ENCODE measurements around the gene SETD4. TPM values are rescaled to one million over a fixed set of nuclear protein-coding genes. Genes with fewer than 3 reads are reported as not detected.

The SETD4 gene
- total and polyA plus RNA-seq, 2 donors (not counting 3 experiments of a cell fraction or from before 2014, with no cell fraction given): 13.0 to 25.1 TPM

- Histone ChIP-seq H3K9me1 (replicated peaks; ENCODE audit: control insufficient read depth, extremely low read depth, insufficient read depth, low read length) (no peaks in the 10 kb centered on the region), H3K9me3 (replicated peaks; ENCODE audit: control insufficient read depth, insufficient read depth, low read length) (peaks cover 3% of the 10 kb centered on the region), H4K20me1 (replicated peaks; ENCODE audit: control insufficient read depth, extremely low read depth, insufficient read depth, low read length) (no peaks in the 10 kb centered on the region), H3K4me1 (ENCODE audit: control insufficient read depth, extremely low read depth, insufficient read depth, low read length) (peaks cover 15% of the 10 kb centered on the region), H3K4me3 (replicated peaks in 1 of 3; ENCODE audit: insufficient read depth in 1 of 3, low read depth in 1 of 3, low read length in 3 of 3) (no peak overlapping the region), H2AFZ (ENCODE audit: low read depth, low read length) (no peak overlapping the region), H3K36me3 (ENCODE audit: control insufficient read depth in 2 of 2, extremely low read depth in 1 of 2, insufficient read depth in 2 of 2, low read length in 2 of 2) (peaks cover 0 to 3% of the 10 kb centered on the region in 2 experiments), H3K27me3 (ENCODE audit: control insufficient read depth in 2 of 2, insufficient read depth in 2 of 2, low read length in 2 of 2) (no peaks in the 10 kb centered on the region), H3K79me2 (ENCODE audit: control insufficient read depth, insufficient read depth, low read length) (no peaks in the 10 kb centered on the region), H3K9ac (replicated peaks; ENCODE audit: extremely low read depth, insufficient read depth, low read length) (no peak overlapping the region), H3K4me2 (ENCODE audit: insufficient read depth, low read length) (no peak overlapping the region), H3K27ac (ENCODE audit: insufficient read depth, low read depth, low read length) (peak overlapping the region; percentile 66)
- FAIRE-seq: no peak
- intact Hi-C loops (cut with micrococcal nuclease): no loop called here
- no peak for DNase-seq (ENCODE audit: low read depth, low spot score)
- ChIA-PET POLR2A (interaction anchor here (2.4 kb wide), 1 partner anchor 8 kb away, joined by 10 read pairs; the partner anchor contains the start of gene SETD4), CTCF (interaction anchor here (1.0 to 2.2 kb wide), 3 partner anchors 8 to 36 kb away, joined by 3 to 10 read pairs (median 8); partner anchors contain the start of gene SETD4)
- dilution Hi-C loops (cut with MboI; ENCODE audit: extremely low pct_ligation_motif_present, low sequenced_read_pairs): no loop called here
- TF ChIP-seq POLR2A (IDR thresholded peaks at IDR 0.05; ENCODE audit: low read depth, low read length) (no peak), FOS (IDR thresholded peaks at IDR 0.05; ENCODE audit: borderline replicate concordance, insufficient read depth, low read length) (no peak), JUN (IDR thresholded peaks at IDR 0.05; ENCODE audit: borderline replicate concordance, insufficient read depth, insufficient read length, low read depth) (no peak), MAX (IDR thresholded peaks at IDR 0.05; ENCODE audit: insufficient read depth, insufficient read length) (no peak), GATA2 (IDR thresholded peaks at IDR 0.05; ENCODE audit: insufficient read depth, insufficient read length, low read depth, low read length) (no peak), POLR2AphosphoS5 (IDR thresholded peaks at IDR 0.05; ENCODE audit: insufficient read depth, low read depth, low read length) (no peak), MYC (IDR thresholded peaks at IDR 0.05; ENCODE audit: low read depth, low read length) (no peak), EZH2 (IDR thresholded peaks at IDR 0.05; ENCODE audit: borderline replicate concordance, low read depth, low read length, severe bottlenecking) (no peak)
- TF ChIP-seq, protein P1, sequence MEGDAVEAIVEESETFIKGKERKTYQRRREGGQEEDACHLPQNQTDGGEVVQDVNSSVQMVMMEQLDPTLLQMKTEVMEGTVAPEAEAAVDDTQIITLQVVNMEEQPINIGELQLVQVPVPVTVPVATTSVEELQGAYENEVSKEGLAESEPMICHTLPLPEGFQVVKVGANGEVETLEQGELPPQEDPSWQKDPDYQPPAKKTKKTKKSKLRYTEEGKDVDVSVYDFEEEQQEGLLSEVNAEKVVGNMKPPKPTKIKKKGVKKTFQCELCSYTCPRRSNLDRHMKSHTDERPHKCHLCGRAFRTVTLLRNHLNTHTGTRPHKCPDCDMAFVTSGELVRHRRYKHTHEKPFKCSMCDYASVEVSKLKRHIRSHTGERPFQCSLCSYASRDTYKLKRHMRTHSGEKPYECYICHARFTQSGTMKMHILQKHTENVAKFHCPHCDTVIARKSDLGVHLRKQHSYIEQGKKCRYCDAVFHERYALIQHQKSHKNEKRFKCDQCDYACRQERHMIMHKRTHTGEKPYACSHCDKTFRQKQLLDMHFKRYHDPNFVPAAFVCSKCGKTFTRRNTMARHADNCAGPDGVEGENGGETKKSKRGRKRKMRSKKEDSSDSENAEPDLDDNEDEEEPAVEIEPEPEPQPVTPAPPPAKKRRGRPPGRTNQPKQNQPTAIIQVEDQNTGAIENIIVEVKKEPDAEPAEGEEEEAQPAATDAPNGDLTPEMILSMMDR (IDR thresholded peaks at IDR 0.05; ENCODE audit: extremely low read depth in 1 of 2, insufficient read depth in 1 of 2, low read depth in 1 of 2, low read length in 2 of 2): no peak
- no TSS peak for BruUV-seq (replicated peaks)
These were observed 8.5 kb upstream of the SETD4 start for GRCh38 chr21:36068748-36069398.

Measured in endothelial cell of umbilical vein (primary cell).